Neural cell (in vitro differentiated cells): ENCODE measurements around the gene C19orf85. TPM values are rescaled to one million over a fixed set of nuclear protein-coding genes. Genes with fewer than 3 reads are reported as not detected.

Experiments used
- H2AFZ ChIP-seq: fragments of 200-600, 300-800 bp; sonication (generic), shearing (Covaris generic); 2 replicates; pipeline ENCODE4 v1.6.0; 2014; ENCODE audit warnings: low read depth, mild to moderate bottlenecking, antibody characterized with exemption, low read length, moderate library complexity
- H3F3A ChIP-seq: fragments of 200-600 bp; shearing (Covaris generic); 2 replicates; pipeline ENCODE4 v1.6.1; 2016; ENCODE audit warnings: mild to moderate bottlenecking, moderate library complexity, mixed read lengths, antibody characterized with exemption, low read length; ENCODE audit not compliant: insufficient read depth, poor library complexity, severe bottlenecking
- H3K27ac ChIP-seq: fragments of 200-600, 300-800 bp; sonication (generic), shearing (Covaris generic); 2 replicates; pipeline ENCODE4 v1.5.1; 2014; ENCODE audit warnings: mild to moderate bottlenecking, low read length, moderate library complexity
- H3K27me3 ChIP-seq: fragments of 300-800, 200-600 bp; sonication (generic), shearing (Covaris generic); 2 replicates; pipeline ENCODE4 v1.6.0; 2014; ENCODE audit warnings: mild to moderate bottlenecking, low read depth, low read length, moderate library complexity; ENCODE audit not compliant: insufficient read depth
- H3K36me3 ChIP-seq: fragments of 300-800, 200-600 bp; sonication (generic), shearing (Covaris generic); 2 replicates; pipeline ENCODE4 v1.5.1; 2014; ENCODE audit warnings: mild to moderate bottlenecking, antibody characterized with exemption, low read length, moderate library complexity; ENCODE audit not compliant: insufficient read depth
- H3K4me2 ChIP-seq: fragments of 300-800, 200-600 bp; sonication (generic), shearing (Covaris generic); 2 replicates; pipeline ENCODE4 v1.6.0; 2014; ENCODE audit warnings: mild to moderate bottlenecking, low read length
- H3K4me3 ChIP-seq: fragments of 300-800, 200-600 bp; sonication (generic), shearing (Covaris generic); 2 replicates; pipeline ENCODE4 v1.5.1; 2014; ENCODE audit warnings: mild to moderate bottlenecking, low read length, moderate library complexity
- H3K79me2 ChIP-seq: fragments of 200-600 bp; shearing (Covaris generic); replicated peaks from 2 replicates; pipeline ENCODE4 v1.6.0; 2014; ENCODE audit warnings: mild to moderate bottlenecking, low read length, moderate library complexity; ENCODE audit not compliant: insufficient read depth
- H3K9ac ChIP-seq: fragments of 300-800, 200-600 bp; sonication (generic), shearing (Covaris generic); 2 replicates; pipeline ENCODE4 v1.6.1; 2016; ENCODE audit warnings: mild to moderate bottlenecking, low read length, mixed read lengths
- H3K9me2 ChIP-seq: fragments of 200-600 bp; shearing (Covaris generic); 2 replicates; pipeline ENCODE4 v1.6.1; 2016; ENCODE audit warnings: mild to moderate bottlenecking, low read length, mixed read lengths; ENCODE audit not compliant: insufficient read depth
- H3K9me3 ChIP-seq: fragments of 200-600, 300-800 bp; sonication (generic), shearing (Covaris generic); 2 replicates; pipeline ENCODE4 v1.6.1; 2016; ENCODE audit warnings: mild to moderate bottlenecking, mixed run types, low read length, moderate library complexity, mixed read lengths
- H4K20me1 ChIP-seq: fragments of 200-600 bp; shearing (Covaris generic); 2 replicates; pipeline ENCODE4 v1.6.1; 2016; ENCODE audit warnings: mild to moderate bottlenecking, mixed run types; ENCODE audit not compliant: insufficient read depth
- EP300 ChIP-seq: fragments of 450-650 bp; conservative IDR thresholded peaks from 2 replicates; pipeline ENCODE4 v1.6.1; 2014; ENCODE audit warnings: antibody characterized with exemption, mild to moderate bottlenecking, moderate library complexity; ENCODE audit not compliant: poor library complexity, severe bottlenecking
- EZH2 ChIP-seq: fragments of 200-600, 300-800 bp; shearing (Covaris generic), sonication (generic); IDR thresholded peaks from 2 replicates; pipeline ENCODE4 v1.6.1; 2014; ENCODE audit warnings: antibody characterized with exemption, low read length, borderline replicate concordance, mild to moderate bottlenecking; ENCODE audit not compliant: insufficient read depth, poor library complexity, severe bottlenecking
- MXI1 ChIP-seq: fragments of 450-650 bp; conservative IDR thresholded peaks from 2 replicates; pipeline ENCODE4 v1.6.1; 2014; ENCODE audit warnings: antibody characterized with exemption, mild to moderate bottlenecking; ENCODE audit not compliant: poor library complexity, severe bottlenecking
- POLR2AphosphoS5 ChIP-seq: IDR thresholded peaks from 2 replicates; pipeline ENCODE4 v1.6.1; 2012
- RAD21 ChIP-seq: fragments of 450-650 bp; conservative IDR thresholded peaks from 2 replicates; pipeline ENCODE4 v1.6.1; 2014; ENCODE audit warnings: antibody characterized with exemption, mild to moderate bottlenecking, moderate library complexity
- SMC3 ChIP-seq: fragments of 450-650 bp; conservative IDR thresholded peaks from 2 replicates; pipeline ENCODE4 v1.6.1; 2014; ENCODE audit warnings: antibody characterized with exemption, mild to moderate bottlenecking, moderate library complexity; ENCODE audit not compliant: poor library complexity
- TAF1 ChIP-seq: IDR thresholded peaks from 2 replicates; pipeline ENCODE4 v1.6.1; 2012; ENCODE audit warnings: low read depth
- polyA plus RNA-seq: library from polyadenylated mRNA; depleted of rRNA; stranded (reverse); fragments of >200 nt; gene quantifications from 2 replicates; pipeline ENCODE4 v1.2.3, GENCODE V29; 2014
- TF ChIP-seq, protein P1 (sequence below): fragments of 450-650 bp; IDR thresholded peaks from 2 replicates; pipeline ENCODE4 v1.5.1; 2014; ENCODE audit warnings: antibody characterized with exemption, mild to moderate bottlenecking, moderate library complexity; ENCODE audit not compliant: poor library complexity, severe bottlenecking
- TF ChIP-seq, protein P2 (sequence below): IDR thresholded peaks from 2 replicates; pipeline ENCODE4 v1.6.1; 2012; ENCODE audit warnings: borderline replicate concordance

C19orf85 gene
- polyA plus RNA-seq, 1 donor from 2014 or later: 0.19 TPM

DNA sequence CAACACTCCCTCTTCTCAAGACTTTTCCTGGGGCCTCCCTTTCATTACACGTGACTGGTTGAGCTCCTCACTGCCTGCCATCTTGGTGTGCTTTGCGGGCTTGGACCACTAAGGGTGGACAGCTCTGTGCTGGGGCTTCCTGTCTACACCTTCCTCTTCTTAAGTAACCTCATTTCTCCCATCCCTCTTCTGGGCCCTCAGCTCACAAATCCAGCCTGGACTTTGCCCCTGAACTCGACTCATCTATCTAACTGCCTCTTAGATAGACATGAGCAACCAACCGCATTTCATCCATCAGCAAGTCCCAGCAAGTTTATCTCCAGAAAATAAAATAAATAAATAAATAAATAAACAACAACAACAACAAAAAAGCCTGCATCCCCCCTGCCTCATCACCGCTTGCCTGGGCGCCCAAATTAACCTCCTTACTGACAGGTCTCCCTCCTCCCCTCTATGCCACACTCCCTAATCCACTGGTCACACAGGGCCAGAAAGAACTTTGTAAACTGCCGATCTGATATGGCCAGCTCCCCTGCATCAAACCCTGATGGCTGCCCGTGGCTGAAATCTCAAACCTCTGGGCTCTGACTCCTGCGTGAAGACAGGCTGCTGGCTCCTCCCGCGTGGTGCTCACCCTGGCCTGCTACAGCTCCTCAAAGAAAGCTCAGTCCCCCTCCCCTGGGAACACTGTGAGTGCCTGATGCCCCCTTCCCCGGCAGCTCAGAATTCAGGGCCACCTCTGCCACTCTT, 10.9 kb downstream of the C19orf85 start:
- no peak overlapping the region for H3K4me2 ChIP-seq
- H3K36me3 ChIP-seq: no peaks in the 10 kb centered on the region
- H3F3A ChIP-seq: no peaks in the 10 kb centered on the region
- H3K27ac ChIP-seq: peak overlapping the region; percentile 63
- TF ChIP-seq EP300: no peak
- no peak for TF ChIP-seq RAD21
- TF ChIP-seq, protein P1, sequence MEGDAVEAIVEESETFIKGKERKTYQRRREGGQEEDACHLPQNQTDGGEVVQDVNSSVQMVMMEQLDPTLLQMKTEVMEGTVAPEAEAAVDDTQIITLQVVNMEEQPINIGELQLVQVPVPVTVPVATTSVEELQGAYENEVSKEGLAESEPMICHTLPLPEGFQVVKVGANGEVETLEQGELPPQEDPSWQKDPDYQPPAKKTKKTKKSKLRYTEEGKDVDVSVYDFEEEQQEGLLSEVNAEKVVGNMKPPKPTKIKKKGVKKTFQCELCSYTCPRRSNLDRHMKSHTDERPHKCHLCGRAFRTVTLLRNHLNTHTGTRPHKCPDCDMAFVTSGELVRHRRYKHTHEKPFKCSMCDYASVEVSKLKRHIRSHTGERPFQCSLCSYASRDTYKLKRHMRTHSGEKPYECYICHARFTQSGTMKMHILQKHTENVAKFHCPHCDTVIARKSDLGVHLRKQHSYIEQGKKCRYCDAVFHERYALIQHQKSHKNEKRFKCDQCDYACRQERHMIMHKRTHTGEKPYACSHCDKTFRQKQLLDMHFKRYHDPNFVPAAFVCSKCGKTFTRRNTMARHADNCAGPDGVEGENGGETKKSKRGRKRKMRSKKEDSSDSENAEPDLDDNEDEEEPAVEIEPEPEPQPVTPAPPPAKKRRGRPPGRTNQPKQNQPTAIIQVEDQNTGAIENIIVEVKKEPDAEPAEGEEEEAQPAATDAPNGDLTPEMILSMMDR: no peak
- TF ChIP-seq, protein P2, sequence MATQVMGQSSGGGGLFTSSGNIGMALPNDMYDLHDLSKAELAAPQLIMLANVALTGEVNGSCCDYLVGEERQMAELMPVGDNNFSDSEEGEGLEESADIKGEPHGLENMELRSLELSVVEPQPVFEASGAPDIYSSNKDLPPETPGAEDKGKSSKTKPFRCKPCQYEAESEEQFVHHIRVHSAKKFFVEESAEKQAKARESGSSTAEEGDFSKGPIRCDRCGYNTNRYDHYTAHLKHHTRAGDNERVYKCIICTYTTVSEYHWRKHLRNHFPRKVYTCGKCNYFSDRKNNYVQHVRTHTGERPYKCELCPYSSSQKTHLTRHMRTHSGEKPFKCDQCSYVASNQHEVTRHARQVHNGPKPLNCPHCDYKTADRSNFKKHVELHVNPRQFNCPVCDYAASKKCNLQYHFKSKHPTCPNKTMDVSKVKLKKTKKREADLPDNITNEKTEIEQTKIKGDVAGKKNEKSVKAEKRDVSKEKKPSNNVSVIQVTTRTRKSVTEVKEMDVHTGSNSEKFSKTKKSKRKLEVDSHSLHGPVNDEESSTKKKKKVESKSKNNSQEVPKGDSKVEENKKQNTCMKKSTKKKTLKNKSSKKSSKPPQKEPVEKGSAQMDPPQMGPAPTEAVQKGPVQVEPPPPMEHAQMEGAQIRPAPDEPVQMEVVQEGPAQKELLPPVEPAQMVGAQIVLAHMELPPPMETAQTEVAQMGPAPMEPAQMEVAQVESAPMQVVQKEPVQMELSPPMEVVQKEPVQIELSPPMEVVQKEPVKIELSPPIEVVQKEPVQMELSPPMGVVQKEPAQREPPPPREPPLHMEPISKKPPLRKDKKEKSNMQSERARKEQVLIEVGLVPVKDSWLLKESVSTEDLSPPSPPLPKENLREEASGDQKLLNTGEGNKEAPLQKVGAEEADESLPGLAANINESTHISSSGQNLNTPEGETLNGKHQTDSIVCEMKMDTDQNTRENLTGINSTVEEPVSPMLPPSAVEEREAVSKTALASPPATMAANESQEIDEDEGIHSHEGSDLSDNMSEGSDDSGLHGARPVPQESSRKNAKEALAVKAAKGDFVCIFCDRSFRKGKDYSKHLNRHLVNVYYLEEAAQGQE: no peak
- no peak for TF ChIP-seq POLR2AphosphoS5
- no peak for TF ChIP-seq MXI1
- no peak for TF ChIP-seq EZH2
- no peak for TF ChIP-seq SMC3
- TF ChIP-seq TAF1: no peak
- no peaks in the 10 kb centered on the region for H3K79me2 ChIP-seq
- H3K9ac ChIP-seq: no peak overlapping the region
- peak overlapping the region; percentile 99 for H3K4me3 ChIP-seq
- H4K20me1 ChIP-seq: no peaks in the 10 kb centered on the region
- no peak overlapping the region for H2AFZ ChIP-seq
- H3K9me2 ChIP-seq: no peaks in the 10 kb centered on the region
- H3K9me3 ChIP-seq: no peaks in the 10 kb centered on the region
- peaks cover 3% of the 10 kb centered on the region for H3K27me3 ChIP-seq

DNA sequence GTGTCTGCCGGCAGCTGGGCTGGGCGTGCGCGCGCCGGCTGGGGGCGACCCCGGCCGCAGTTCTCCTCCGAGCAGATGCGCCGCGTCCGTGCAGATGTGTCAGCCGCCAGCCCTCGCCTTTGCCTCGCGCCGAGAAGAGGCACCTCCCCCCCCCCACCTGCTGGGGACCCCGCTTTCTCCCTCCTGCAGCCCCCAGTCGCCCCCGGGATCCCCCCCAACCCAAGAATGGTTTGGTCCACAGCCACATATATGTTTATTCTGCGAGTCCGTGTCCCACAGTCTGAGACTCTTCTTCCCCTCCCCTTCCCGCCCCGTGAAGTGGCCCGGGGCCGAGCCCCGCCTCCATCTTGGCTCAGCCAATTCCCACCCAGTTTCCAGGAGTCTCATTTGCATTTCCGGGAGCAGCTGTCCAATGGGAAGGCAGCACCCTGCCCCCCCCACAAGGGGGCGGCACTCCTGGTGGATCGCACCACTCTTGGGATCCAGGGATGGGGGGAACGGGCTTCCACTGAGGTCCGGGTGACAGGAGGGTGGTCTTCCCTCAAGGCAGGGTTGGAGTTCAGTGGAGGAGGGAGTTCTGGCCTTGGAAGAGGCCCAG, 11.7 kb downstream of the C19orf85 start:
- TF ChIP-seq POLR2AphosphoS5 (no peak), MXI1 (peak; percentile 23), RAD21 (peak; percentile 39)
- TF ChIP-seq, protein P1: peak; percentile 11
- peaks cover 3% of the 10 kb centered on the region for H3K27me3 ChIP-seq
- peak overlapping the region; percentile 81 for H3K27ac ChIP-seq
- H3K9me2 ChIP-seq: no peaks in the 10 kb centered on the region
- no peaks in the 10 kb centered on the region for H3F3A ChIP-seq
- no peak overlapping the region for H3K4me2 ChIP-seq
- no peaks in the 10 kb centered on the region for H3K36me3 ChIP-seq
- H3K79me2 ChIP-seq: no peaks in the 10 kb centered on the region
- H2AFZ ChIP-seq: no peak overlapping the region
- no peaks in the 10 kb centered on the region for H3K9me3 ChIP-seq
- H3K4me3 ChIP-seq: peak overlapping the region; percentile 99
- H4K20me1 ChIP-seq: no peaks in the 10 kb centered on the region
- H3K9ac ChIP-seq: peak overlapping the region; percentile 93
